HG02588 (cell line): ENCODE data around the gene ECE2.

Source experiments
- ATAC-seq: cut with Tn5 transposase; IDR thresholded peaks from one replicate; pipeline ENCODE4 v1.9.1; 2021; ENCODE audit warnings: mild to moderate bottlenecking, moderate library complexity; ENCODE audit not compliant: unreplicated experiment

ECE2 gene

GRCh38 chr3:184308744-184309143 is 32.9 kb downstream of the ECE2 start:
- ATAC-seq, result no peak

- no peak for ATAC-seq
Measured at GRCh38 chr3:184311633-184312032, 35.8 kb downstream of the ECE2 start.

GRCh38 chr3:184314363-184314699 is 38.5 kb downstream of the ECE2 start, which contains the start of gene EIF4G1:
Gene EIF4G1 (plus strand): TSS chr3:184314606. CDS start chr3:184315797, 1,191 bp downstream.
- ATAC-seq, result peak; percentile 82

DNA sequence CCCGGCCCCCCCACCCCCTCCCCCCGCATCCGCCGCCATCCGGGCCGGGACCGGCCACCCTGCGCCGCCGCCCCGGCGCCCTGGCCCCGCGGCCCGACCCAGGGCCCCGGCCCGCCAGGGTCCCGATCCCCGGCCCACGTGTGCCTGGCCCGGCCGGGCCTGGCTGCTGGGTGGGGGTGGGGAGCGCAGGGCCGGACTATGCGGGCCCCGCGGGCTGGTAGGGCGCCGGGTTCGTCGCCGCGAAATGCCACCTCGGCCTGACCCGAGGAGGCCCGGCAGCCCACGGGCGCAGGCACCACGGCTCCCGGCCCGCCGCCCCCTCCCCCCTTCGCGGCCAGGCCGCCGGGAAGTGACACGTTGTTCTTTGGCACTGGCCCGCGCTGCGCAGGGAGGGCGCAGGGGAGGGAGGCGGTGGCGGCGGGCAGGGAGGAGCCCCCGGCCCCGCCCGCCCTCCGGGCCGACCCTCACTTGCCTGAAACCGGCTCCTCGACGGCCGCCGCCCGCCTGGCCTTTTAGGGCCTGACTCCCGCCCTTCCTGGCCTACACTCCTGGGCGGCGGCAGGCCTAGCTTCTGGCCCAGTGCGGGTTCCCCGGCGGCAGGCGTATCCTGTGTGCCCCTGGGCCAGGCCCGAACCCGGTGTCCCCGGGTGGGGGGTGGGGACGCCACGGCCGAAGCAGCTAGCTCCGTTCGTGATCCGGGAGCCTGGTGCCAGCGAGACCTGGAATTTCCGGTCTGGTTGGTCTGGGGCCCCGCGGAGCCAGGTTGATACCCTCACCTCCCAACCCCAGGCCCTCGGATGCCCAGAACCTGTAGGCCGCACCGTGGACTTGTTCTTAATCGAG is 39.1 kb downstream of the ECE2 start:
- peak; percentile 44 for ATAC-seq

DNA sequence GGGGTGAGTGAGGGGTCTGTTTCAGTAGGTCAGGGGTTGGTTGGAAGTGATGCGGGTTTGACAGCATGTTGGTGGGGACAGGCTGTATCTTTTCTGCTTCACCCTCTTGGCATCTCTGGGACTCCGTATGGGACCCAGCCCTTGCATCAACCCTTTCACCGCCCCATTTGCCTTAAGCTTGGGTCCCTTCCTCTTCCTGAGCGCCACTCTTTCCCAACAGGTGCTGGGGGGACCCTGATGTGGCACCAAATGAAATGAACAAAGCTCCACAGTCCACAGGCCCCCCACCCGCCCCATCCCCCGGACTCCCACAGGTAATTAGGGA is 39.7 kb downstream of the ECE2 start:
- no peak for ATAC-seq

GRCh38 chr3:184315871-184316661 is 40.2 kb downstream of the ECE2 start:
- no peak for ATAC-seq

- ATAC-seq, result no peak
Measured at GRCh38 chr3:184316792-184317191, 41.0 kb downstream of the ECE2 start.

DNA sequence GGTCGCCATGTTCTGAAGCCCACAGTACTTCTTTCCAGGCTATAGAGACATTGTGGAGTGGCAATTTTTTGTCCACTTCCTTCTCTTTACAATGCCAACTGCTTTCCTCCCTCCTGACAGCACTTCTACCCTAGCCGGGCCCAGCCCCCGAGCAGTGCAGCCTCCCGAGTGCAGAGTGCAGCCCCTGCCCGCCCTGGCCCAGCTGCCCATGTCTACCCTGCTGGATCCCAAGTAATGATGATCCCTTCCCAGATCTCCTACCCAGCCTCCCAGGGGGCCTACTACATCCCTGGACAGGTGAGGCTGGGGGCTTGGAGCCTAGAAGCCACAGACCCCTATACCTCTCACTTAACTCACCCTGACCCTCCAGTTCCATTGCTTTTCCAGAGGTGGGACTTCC is 41.4 kb downstream of the ECE2 start:
- ATAC-seq, result no peak

DNA sequence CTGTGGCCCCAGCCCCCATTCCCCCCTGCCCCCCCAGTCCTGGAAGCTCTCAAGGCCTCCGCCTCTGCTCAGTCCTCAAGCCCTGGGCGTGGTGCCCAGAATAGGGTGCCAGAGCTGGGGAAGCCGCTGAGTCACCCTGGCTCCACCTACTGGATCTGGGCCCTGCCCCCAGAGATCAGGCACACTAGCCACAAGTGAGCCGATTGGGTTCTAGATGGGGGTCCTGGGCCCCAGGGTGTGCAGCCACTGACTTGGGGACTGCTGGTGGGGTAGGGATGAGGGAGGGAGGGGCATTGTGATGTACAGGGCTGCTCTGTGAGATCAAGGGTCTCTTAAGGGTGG is 44.3 kb downstream of the ECE2 start:
- no peak for ATAC-seq

GRCh38 chr3:184321666-184322065 is 45.8 kb downstream of the ECE2 start:
- no peak for ATAC-seq

DNA sequence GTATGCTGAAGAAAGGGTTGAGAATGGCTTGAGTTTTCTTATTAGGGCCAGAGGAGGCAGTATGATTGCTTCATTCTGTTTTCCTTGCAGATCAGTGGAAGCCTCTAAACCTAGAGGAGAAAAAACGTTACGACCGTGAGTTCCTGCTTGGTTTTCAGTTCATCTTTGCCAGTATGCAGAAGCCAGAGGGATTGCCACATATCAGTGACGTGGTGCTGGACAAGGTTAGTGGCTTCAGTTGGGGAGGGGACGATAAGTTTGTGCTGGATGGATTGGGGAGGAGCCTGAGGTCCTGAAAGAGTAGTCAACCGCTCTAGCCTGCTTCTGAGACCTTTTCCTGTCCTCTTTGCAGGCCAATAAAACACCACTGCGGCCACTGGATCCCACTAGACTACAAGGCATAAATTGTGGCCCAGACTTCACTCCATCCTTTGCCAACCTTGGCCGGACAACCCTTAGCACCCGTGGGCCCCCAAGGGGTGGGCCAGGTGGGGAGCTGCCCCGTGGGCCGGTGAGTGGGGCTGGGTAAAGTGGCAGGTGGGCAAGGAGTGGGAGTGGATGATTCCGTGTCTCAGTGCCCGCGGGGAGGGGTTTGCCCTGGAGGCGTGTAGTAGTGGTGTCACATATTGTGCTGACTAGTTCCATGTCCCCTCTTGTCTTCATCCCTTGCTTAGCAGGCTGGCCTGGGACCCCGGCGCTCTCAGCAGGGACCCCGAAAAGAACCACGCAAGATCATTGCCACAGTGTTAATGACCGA is 47.1 kb downstream of the ECE2 start:
- ATAC-seq, result no peak

- no peak for ATAC-seq
Measured at GRCh38 chr3:184323696-184324095, 47.9 kb downstream of the ECE2 start.

DNA sequence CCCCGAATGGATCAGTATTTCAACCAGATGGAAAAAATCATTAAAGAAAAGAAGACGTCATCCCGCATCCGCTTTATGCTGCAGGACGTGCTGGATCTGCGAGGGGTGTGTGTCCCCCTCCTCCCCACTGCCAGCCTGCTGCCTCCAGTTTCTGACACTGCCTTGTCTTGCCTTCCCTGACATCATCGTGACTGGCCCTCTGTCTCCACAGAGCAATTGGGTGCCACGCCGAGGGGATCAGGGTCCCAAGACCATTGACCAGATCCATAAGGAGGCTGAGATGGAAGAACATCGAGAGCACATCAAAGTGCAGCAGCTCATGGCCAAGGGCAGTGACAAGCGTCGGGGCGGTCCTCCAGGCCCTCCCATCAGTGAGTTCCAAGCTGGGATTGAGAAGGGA is 49.4 kb downstream of the ECE2 start:
- ATAC-seq, result no peak

- ATAC-seq, result no peak
Measured at GRCh38 chr3:184325715-184326369, 50.0 kb downstream of the ECE2 start.

DNA sequence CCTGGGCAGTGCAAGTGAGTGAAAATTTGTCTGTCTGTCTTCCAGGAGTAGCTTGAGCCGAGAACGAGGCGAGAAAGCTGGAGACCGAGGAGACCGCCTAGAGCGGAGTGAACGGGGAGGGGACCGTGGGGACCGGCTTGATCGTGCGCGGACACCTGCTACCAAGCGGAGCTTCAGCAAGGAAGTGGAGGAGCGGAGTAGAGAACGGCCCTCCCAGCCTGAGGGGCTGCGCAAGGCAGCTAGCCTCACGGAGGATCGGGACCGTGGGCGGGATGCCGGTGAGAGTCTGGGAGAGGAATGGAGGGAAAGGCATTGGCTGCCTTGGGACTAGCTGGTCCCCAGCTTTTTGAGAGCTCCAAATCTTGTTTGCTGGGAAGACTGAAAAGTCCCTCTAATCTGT is 51.3 kb downstream of the ECE2 start:
- ATAC-seq, result no peak

DNA sequence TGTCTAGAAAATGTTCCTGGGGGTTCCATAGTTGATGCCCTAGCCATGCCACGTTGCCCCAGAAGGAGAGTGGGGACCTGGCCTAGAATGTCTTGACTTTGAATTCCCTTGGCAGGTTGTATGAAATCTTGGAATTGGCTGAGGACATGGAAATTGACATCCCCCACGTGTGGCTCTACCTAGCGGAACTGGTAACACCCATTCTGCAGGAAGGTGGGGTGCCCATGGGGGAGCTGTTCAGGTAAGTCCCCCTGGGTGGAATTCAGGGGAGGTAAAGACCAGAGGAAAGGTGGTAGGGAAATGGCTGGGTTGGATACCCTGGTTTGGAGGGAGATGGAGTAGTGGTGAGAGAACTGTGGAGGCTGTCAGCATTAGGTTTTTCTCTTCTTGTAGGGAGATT is 52.7 kb downstream of the ECE2 start:
- no peak for ATAC-seq

GRCh38 chr3:184332370-184333090 is 56.7 kb downstream of the ECE2 start:
- ATAC-seq, result no peak

- ATAC-seq, result no peak
Measured at GRCh38 chr3:184333190-184333589, 57.4 kb downstream of the ECE2 start.

DNA sequence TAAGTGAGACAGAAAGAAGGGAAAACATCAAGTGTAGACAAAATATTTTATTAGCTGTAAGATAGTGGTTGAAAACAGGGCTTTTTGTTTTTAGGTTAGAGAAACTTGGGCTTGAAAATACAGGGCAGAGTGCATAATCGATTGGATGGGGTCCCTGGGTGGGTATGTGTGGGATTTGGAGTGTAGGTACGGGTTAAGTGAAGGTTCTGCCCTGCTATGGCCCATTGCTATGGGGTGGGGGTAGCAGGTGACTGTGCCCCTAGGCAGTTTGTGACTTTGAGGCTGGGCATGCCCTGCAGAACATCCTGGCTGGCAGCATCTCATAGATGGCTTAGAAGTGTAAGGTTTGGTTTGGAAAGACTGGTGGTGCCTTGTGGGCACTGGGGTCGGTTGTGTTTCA is 57.9 kb downstream of the ECE2 start:
- no peak for ATAC-seq

DNA sequence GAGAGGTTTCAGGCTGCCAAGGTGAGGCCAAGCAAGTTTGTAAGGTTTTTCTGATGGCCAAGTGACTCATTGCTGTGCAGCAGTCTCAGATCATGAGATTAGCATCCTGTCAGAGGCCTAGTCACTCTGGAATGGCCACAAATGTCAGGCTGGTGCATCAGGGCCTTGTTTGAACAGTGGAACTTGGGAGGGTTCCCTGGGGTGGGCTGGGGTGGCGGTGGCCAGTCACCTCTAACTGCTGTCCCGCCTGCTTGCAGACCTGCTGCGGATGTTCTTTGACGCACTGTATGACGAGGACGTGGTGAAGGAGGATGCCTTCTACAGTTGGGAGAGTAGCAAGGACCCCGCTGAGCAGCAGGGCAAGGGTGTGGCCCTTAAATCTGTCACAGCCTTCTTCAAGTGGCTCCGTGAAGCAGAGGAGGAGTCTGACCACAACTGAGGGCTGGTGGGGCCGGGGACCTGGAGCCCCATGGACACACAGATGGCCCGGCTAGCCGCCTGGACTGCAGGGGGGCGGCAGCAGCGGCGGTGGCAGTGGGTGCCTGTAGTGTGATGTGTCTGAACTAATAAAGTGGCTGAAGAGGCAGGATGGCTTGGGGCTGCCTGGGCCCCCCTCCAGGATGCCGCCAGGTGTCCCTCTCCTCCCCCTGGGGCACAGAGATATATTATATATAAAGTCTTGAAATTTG is 58.8 kb downstream of the ECE2 start:
- no peak for ATAC-seq
